ENCODE data around the gene IFNL1. TPM values are rescaled to one million over a fixed set of nuclear protein-coding genes. Genes with fewer than 3 reads are reported as not detected.

The IFNL1 gene
- polyA plus RNA-seq (2013), result not detected

- CTCF ChIA-PET, result interaction anchor here (0.9 kb wide), 1 partner anchor 13 kb away, joined by 3 read pairs; no protein-coding TSS in a partner anchor
- H3K9me3 ChIP-seq (ENCODE audit: control extremely low read depth in 1 of 5, control insufficient read depth in 4 of 5, insufficient read depth in 2 of 5, low read depth in 1 of 5, low read length in 4 of 5), result no peaks in the 10 kb centered on the region
- POLR2A ChIA-PET, result no interaction called here
- peaks cover 0 to 10% (median 6%) of the 10 kb centered on the region in 4 experiments for H3K4me1 ChIP-seq (ENCODE audit: control extremely low read depth in 1 of 4, control insufficient read depth in 4 of 4, insufficient read depth in 4 of 4, low read length in 3 of 4)
- H3K36me3 ChIP-seq (ENCODE audit: control insufficient read depth in 4 of 4, insufficient read depth in 4 of 4, low read length in 3 of 4), result no peaks in the 10 kb centered on the region
- no peak for DNase-seq
- no peaks in the 10 kb centered on the region for H3K27me3 ChIP-seq (replicated peaks in 2 of 5; ENCODE audit: control insufficient read depth in 4 of 5, insufficient read depth in 5 of 5, low read length in 4 of 5)
- 99% methylated on average over 10 of the region's 11 CpGs for WGBS (ENCODE audit: insufficient coverage)
- H3K27ac ChIP-seq (ENCODE audit: insufficient read depth in 1 of 2, low read depth in 1 of 2, low read length in 2 of 2, poor library complexity in 1 of 2, severe bottlenecking in 2 of 2), result no peak within 1 kb of the TSS
- H3K4me3 ChIP-seq (ENCODE audit: control insufficient read depth in 1 of 7, extremely low read depth in 1 of 7, insufficient read depth in 4 of 7, low read depth in 2 of 7, low read length in 6 of 7), result no peak within 1 kb of the TSS
Measured at GRCh38 chr19:39296055-39296645, at the start of gene IFNL1. Gene IFNL1 (plus strand): TSS chr19:39296407. CDS start chr19:39296422, 15 bp downstream.

DNA sequence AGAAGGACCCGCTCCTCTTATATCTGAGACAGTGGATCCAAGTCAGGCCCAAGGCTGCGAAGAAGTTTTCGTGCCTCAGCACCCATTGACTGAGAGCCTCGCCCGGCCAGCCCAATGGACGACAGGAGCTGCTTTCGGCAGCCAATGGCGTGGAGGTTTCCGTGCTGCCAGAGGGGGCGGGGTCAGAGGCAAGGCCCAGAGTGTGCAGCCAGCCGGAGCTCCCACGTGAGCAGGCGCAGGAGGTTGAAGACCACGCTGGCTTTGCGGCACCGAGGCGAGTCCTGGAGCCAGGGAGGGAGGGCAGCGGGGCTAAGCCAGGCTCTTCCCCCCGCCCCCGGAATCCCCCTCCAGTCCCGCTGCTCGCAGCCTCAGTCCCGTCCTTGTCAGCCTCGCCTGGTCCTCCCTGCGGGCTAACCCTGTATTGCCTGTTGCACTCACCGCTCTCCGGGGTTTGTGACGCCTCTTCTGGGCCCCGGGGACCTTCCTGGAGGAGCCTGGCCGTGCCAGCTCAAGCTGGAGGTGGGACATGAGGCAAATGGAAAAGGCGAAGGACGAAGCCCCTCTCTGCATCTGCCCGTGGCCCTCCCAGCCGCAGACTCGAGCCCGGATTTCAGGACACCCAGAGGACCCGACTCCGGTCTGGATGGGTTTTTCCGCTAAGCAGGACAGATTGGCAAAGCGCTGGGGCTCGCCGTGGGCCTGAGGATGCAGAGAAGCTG, 49.1 kb upstream of the IFNL1 start:
- Histone ChIP-seq H3K36me3 (ENCODE audit: control insufficient read depth in 4 of 4, insufficient read depth in 4 of 4, low read length in 3 of 4) (no peaks in the 10 kb centered on the region), H3K9me3 (ENCODE audit: control extremely low read depth in 1 of 5, control insufficient read depth in 4 of 5, insufficient read depth in 2 of 5, low read depth in 1 of 5, low read length in 4 of 5) (no peaks in the 10 kb centered on the region), H3K27me3 (replicated peaks in 2 of 5; ENCODE audit: control insufficient read depth in 4 of 5, insufficient read depth in 5 of 5, low read length in 4 of 5) (peaks cover 0 to 2% (median 0%) of the 10 kb centered on the region in 5 experiments), H3K4me1 (ENCODE audit: control extremely low read depth in 1 of 4, control insufficient read depth in 4 of 4, insufficient read depth in 4 of 4, low read length in 3 of 4) (peaks cover 0 to 41% (median 25%) of the 10 kb centered on the region in 4 experiments), H3K27ac (ENCODE audit: insufficient read depth in 1 of 2, low read depth in 1 of 2, low read length in 2 of 2, poor library complexity in 1 of 2, severe bottlenecking in 2 of 2) (no peak overlapping the region), H3K4me3 (ENCODE audit: control insufficient read depth in 1 of 7, extremely low read depth in 1 of 7, insufficient read depth in 4 of 7, low read depth in 2 of 7, low read length in 6 of 7) (peak overlapping the region in 2 of 7 experiments; percentile 16 to 48)
- peak in 2 of 3 donors; percentile 56 to 67 for DNase-seq
- ChIA-PET POLR2A (no interaction called here), CTCF (interaction anchor here (0.9 to 1.2 kb wide), 4 partner anchors 10 to 80 kb away, joined by 3 to 5 read pairs (median 4); no protein-coding TSS in a partner anchor)
- WGBS (ENCODE audit: insufficient coverage), result 35% methylated on average over 33 of the region's 42 CpGs

- CTCF ChIA-PET, result interaction anchor here (0.9 to 1.2 kb wide), 4 partner anchors 11 to 79 kb away, joined by 3 to 5 read pairs (median 4); no protein-coding TSS in a partner anchor
- H3K4me3 ChIP-seq (ENCODE audit: control insufficient read depth in 1 of 7, extremely low read depth in 1 of 7, insufficient read depth in 4 of 7, low read depth in 2 of 7, low read length in 6 of 7), result peak overlapping the region in 2 of 7 experiments; percentile 36 to 48
- POLR2A ChIA-PET, result no interaction called here
- no peaks in the 10 kb centered on the region for H3K9me3 ChIP-seq (ENCODE audit: control extremely low read depth in 1 of 5, control insufficient read depth in 4 of 5, insufficient read depth in 2 of 5, low read depth in 1 of 5, low read length in 4 of 5)
- peak in 2 of 3 donors; percentile 36 to 53 for DNase-seq
- no peaks in the 10 kb centered on the region for H3K36me3 ChIP-seq (ENCODE audit: control insufficient read depth in 4 of 4, insufficient read depth in 4 of 4, low read length in 3 of 4)
- peaks cover 0 to 2% (median 0%) of the 10 kb centered on the region in 5 experiments for H3K27me3 ChIP-seq (replicated peaks in 2 of 5; ENCODE audit: control insufficient read depth in 4 of 5, insufficient read depth in 5 of 5, low read length in 4 of 5)
- H3K4me1 ChIP-seq (ENCODE audit: control extremely low read depth in 1 of 4, control insufficient read depth in 4 of 4, insufficient read depth in 4 of 4, low read length in 3 of 4), result peaks cover 1 to 47% (median 32%) of the 10 kb centered on the region in 4 experiments
- no peak overlapping the region for H3K27ac ChIP-seq (ENCODE audit: insufficient read depth in 1 of 2, low read depth in 1 of 2, low read length in 2 of 2, poor library complexity in 1 of 2, severe bottlenecking in 2 of 2)
- 42% methylated on average over 92 of the region's 92 CpGs for WGBS (ENCODE audit: insufficient coverage)
Measured at GRCh38 chr19:39247701-39248664, 48.2 kb upstream of the IFNL1 start.

DNA sequence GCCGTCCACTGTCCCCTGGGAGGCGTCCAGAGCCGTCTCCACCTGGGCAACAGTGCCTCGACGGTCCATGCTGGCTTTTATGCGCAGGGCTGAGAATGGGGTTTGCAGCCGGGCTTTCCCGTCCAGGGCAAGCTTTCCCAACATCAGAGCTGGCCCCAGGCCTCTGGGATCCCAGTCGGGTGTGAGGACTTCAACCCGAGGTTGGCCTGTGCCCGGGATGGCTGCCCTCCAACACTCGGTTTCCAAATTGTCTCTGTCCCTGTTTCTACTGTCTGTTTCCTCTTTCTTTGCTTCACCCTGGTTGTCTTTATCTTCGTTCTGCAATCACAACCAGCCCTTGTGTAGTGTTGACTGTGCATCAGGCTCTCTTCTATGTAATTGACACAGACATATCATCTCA, 47.4 kb upstream of the IFNL1 start, which contains the start of gene IFNL4:
IFNL4 (minus strand) TSS at position 51 of the 400 bp plus-strand sequence.
- H3K4me3 ChIP-seq (ENCODE audit: control insufficient read depth in 1 of 7, extremely low read depth in 1 of 7, insufficient read depth in 4 of 7, low read depth in 2 of 7, low read length in 6 of 7), result peak within 1 kb of the TSS in 2 of 7 experiments; percentile 36 to 48
- ChIA-PET CTCF (interaction anchor here (0.9 kb wide), 1 partner anchor 139 kb away, joined by 3 read pairs; no protein-coding TSS in a partner anchor), POLR2A (no interaction called here)
- peaks cover 0 to 2% (median 0%) of the 10 kb centered on the region in 5 experiments for H3K27me3 ChIP-seq (replicated peaks in 2 of 5; ENCODE audit: control insufficient read depth in 4 of 5, insufficient read depth in 5 of 5, low read length in 4 of 5)
- WGBS (ENCODE audit: insufficient coverage), result 86% methylated on average over 11 of the region's 13 CpGs
- peak in 1 of 3 donors; percentile 34 for DNase-seq
- H3K9me3 ChIP-seq (ENCODE audit: control extremely low read depth in 1 of 5, control insufficient read depth in 4 of 5, insufficient read depth in 2 of 5, low read depth in 1 of 5, low read length in 4 of 5), result no peaks in the 10 kb centered on the region
- peaks cover 8 to 55% (median 40%) of the 10 kb centered on the region in 4 experiments for H3K4me1 ChIP-seq (ENCODE audit: control extremely low read depth in 1 of 4, control insufficient read depth in 4 of 4, insufficient read depth in 4 of 4, low read length in 3 of 4)
- no peak within 1 kb of the TSS for H3K27ac ChIP-seq (ENCODE audit: insufficient read depth in 1 of 2, low read depth in 1 of 2, low read length in 2 of 2, poor library complexity in 1 of 2, severe bottlenecking in 2 of 2)
- no peaks in the 10 kb centered on the region for H3K36me3 ChIP-seq (ENCODE audit: control insufficient read depth in 4 of 4, insufficient read depth in 4 of 4, low read length in 3 of 4)

GRCh38 chr19:39251081-39251480, 45.1 kb upstream of the IFNL1 start:
- no peaks in the 10 kb centered on the region for H3K9me3 ChIP-seq (ENCODE audit: control extremely low read depth in 1 of 5, control insufficient read depth in 4 of 5, insufficient read depth in 2 of 5, low read depth in 1 of 5, low read length in 4 of 5)
- peaks cover 0 to 2% (median 0%) of the 10 kb centered on the region in 5 experiments for H3K27me3 ChIP-seq (replicated peaks in 2 of 5; ENCODE audit: control insufficient read depth in 4 of 5, insufficient read depth in 5 of 5, low read length in 4 of 5)
- H3K27ac ChIP-seq (ENCODE audit: insufficient read depth in 1 of 2, low read depth in 1 of 2, low read length in 2 of 2, poor library complexity in 1 of 2, severe bottlenecking in 2 of 2), result no peak overlapping the region
- 94% methylated on average over 4 of the region's 5 CpGs for WGBS (ENCODE audit: insufficient coverage)
- peaks cover 8 to 69% (median 43%) of the 10 kb centered on the region in 4 experiments for H3K4me1 ChIP-seq (ENCODE audit: control extremely low read depth in 1 of 4, control insufficient read depth in 4 of 4, insufficient read depth in 4 of 4, low read length in 3 of 4)
- CTCF ChIA-PET, result interaction anchor here (1.6 kb wide), 1 partner anchor 22 kb away, joined by 5 read pairs; no protein-coding TSS in a partner anchor
- DNase-seq, result no peak
- no peak overlapping the region for H3K4me3 ChIP-seq (ENCODE audit: control insufficient read depth in 1 of 7, extremely low read depth in 1 of 7, insufficient read depth in 4 of 7, low read depth in 2 of 7, low read length in 6 of 7)
- POLR2A ChIA-PET, result no interaction called here
- H3K36me3 ChIP-seq (ENCODE audit: control insufficient read depth in 4 of 4, insufficient read depth in 4 of 4, low read length in 3 of 4), result no peaks in the 10 kb centered on the region

DNA sequence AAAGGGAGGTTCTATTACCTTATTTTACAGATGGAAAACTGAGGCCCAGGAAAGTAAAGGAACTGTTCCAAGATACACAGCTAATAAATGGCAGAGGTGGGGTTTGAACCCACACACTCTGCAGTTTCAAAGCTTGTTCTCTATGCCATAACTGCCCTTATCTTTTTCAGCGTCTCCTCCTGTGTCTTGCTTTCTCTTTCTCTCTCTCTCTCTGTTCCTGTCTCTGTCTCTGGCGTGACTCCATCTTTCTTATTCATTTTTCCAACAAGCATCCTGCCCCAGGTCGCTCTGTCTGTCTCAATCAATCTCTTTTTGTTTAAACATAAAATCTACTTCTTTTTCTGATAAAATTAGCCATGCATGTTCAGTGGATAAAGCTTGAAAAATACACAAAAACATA, 44.4 kb upstream of the IFNL1 start:
- peaks cover 8 to 68% (median 42%) of the 10 kb centered on the region in 4 experiments for H3K4me1 ChIP-seq (ENCODE audit: control extremely low read depth in 1 of 4, control insufficient read depth in 4 of 4, insufficient read depth in 4 of 4, low read length in 3 of 4)
- H3K27me3 ChIP-seq (replicated peaks in 2 of 5; ENCODE audit: control insufficient read depth in 4 of 5, insufficient read depth in 5 of 5, low read length in 4 of 5), result peaks cover 0 to 2% (median 0%) of the 10 kb centered on the region in 5 experiments
- no peaks in the 10 kb centered on the region for H3K36me3 ChIP-seq (ENCODE audit: control insufficient read depth in 4 of 4, insufficient read depth in 4 of 4, low read length in 3 of 4)
- DNase-seq, result peak in 2 of 3 donors; percentile 57 to 60
- POLR2A ChIA-PET, result no interaction called here
- H3K27ac ChIP-seq (ENCODE audit: insufficient read depth in 1 of 2, low read depth in 1 of 2, low read length in 2 of 2, poor library complexity in 1 of 2, severe bottlenecking in 2 of 2), result no peak overlapping the region
- WGBS (ENCODE audit: insufficient coverage), result 6% methylated on average over 2 of the region's 3 CpGs
- no peaks in the 10 kb centered on the region for H3K9me3 ChIP-seq (ENCODE audit: control extremely low read depth in 1 of 5, control insufficient read depth in 4 of 5, insufficient read depth in 2 of 5, low read depth in 1 of 5, low read length in 4 of 5)
- no peak overlapping the region for H3K4me3 ChIP-seq (ENCODE audit: control insufficient read depth in 1 of 7, extremely low read depth in 1 of 7, insufficient read depth in 4 of 7, low read depth in 2 of 7, low read length in 6 of 7)
- CTCF ChIA-PET, result interaction anchor here (0.7 to 1.6 kb wide), 2 partner anchors 23 to 130 kb away, joined by 3 to 5 read pairs; no protein-coding TSS in a partner anchor

Measured in common myeloid progenitor, CD34-positive (primary cell).